ENCODE data around the gene LAMC2. TPM values are rescaled to one million over a fixed set of nuclear protein-coding genes. Genes with fewer than 3 reads are reported as not detected.
A peak's percentile ranks its signal among the peaks of the same experiment; 100 is the strongest.
"Not testable (repeated sequence)": the region's sequence is repeated elsewhere in the genome, so short reads cannot be mapped to it uniquely, and the experiment has no call there.

LAMC2 gene
- total and polyA plus RNA-seq, 9 donors: 0.47 to 33.7 (median 2.9) TPM

GRCh38 chr1:183238071-183238470, 52.0 kb downstream of the LAMC2 start:
- no peak for DNase-seq
- Histone ChIP-seq H3K36me3 (no peaks in the 10 kb centered on the region), H3K9me3 (no peaks in the 10 kb centered on the region), H3K27me3 (no peaks in the 10 kb centered on the region), H3K4me1 (ENCODE audit: insufficient read depth) (peaks cover 10% of the 10 kb centered on the region), H3K27ac (no peak overlapping the region), H3K4me3 (no peak overlapping the region)
- TF ChIP-seq EP300 (IDR thresholded peaks at IDR 0.05) (no peak), POLR2A (IDR thresholded peaks at IDR 0.05) (no peak), CTCF (IDR thresholded peaks at IDR 0.05) (no peak)
- intact Hi-C loops (cut with DNase I): no loop called here
- WGBS, 3 donors: 84 to 90% (median 88%) methylated on average over 2 of the region's 2 CpGs

- peaks cover 10% of the 10 kb centered on the region for H3K4me1 ChIP-seq (ENCODE audit: insufficient read depth)
- TF ChIP-seq POLR2A (IDR thresholded peaks at IDR 0.05): no peak
- no peak for TF ChIP-seq EP300 (IDR thresholded peaks at IDR 0.05)
- TF ChIP-seq CTCF (IDR thresholded peaks at IDR 0.05): no peak
- no peak overlapping the region for H3K4me3 ChIP-seq
- intact Hi-C loops (cut with DNase I): no loop called here
- WGBS, 3 donors: 89 to 91% (median 89%) methylated on average over 7 of the region's 7 CpGs
- DNase-seq: no peak
- no peak overlapping the region for H3K27ac ChIP-seq
- H3K9me3 ChIP-seq: no peaks in the 10 kb centered on the region
- H3K27me3 ChIP-seq: no peaks in the 10 kb centered on the region
- no peaks in the 10 kb centered on the region for H3K36me3 ChIP-seq
Observed at GRCh38 chr1:183239220-183239742, 53.2 kb downstream of the LAMC2 start.

GRCh38 chr1:183239793-183240525, 53.9 kb downstream of the LAMC2 start:
- intact Hi-C loops (cut with DNase I): loop anchor here in 1 of 4 donors (5.0 kb wide), 1 partner anchor 218 kb away; the partner anchor contains the start of gene LAMC1
- Histone ChIP-seq H3K27ac (no peak overlapping the region), H3K4me1 (ENCODE audit: insufficient read depth) (peaks cover 9% of the 10 kb centered on the region)

GRCh38 chr1:183240526-183240825, 54.4 kb downstream of the LAMC2 start:
- Histone ChIP-seq H3K36me3 (no peaks in the 10 kb centered on the region), H3K4me3 (no peak overlapping the region), H3K4me1 (ENCODE audit: insufficient read depth) (peaks cover 8% of the 10 kb centered on the region), H3K27me3 (no peaks in the 10 kb centered on the region), H3K9me3 (no peaks in the 10 kb centered on the region), H3K27ac (no peak overlapping the region)
- WGBS, 3 donors: 82 to 89% (median 85%) methylated on average over 4 of the region's 4 CpGs
- DNase-seq: no peak
- TF ChIP-seq CTCF (IDR thresholded peaks at IDR 0.05) (no peak), POLR2A (IDR thresholded peaks at IDR 0.05) (no peak), EP300 (IDR thresholded peaks at IDR 0.05) (no peak)
- intact Hi-C loops (cut with DNase I): loop anchor here in 1 of 4 donors (5.0 kb wide), 1 partner anchor 218 kb away; the partner anchor contains the start of gene LAMC1

More at GRCh38 chr1:183239793-183240525, 53.9 kb downstream of the LAMC2 start:
- no peak for DNase-seq
- Histone ChIP-seq H3K27me3 (no peaks in the 10 kb centered on the region), H3K9me3 (no peaks in the 10 kb centered on the region), H3K36me3 (no peaks in the 10 kb centered on the region), H3K4me3 (no peak overlapping the region)
- no peak for TF ChIP-seq EP300 (IDR thresholded peaks at IDR 0.05)
- 68 to 75% (median 70%) methylated on average over 8 of the region's 8 CpGs for WGBS, 3 donors

GRCh38 chr1:183240853-183241252, 54.8 kb downstream of the LAMC2 start:
- H3K27ac ChIP-seq: peak overlapping the region in 1 of 2 donors; percentile 84
- intact Hi-C loops (cut with DNase I): loop anchor here in 1 of 4 donors (5.0 kb wide), 1 partner anchor 219 kb away; the partner anchor contains the start of gene LAMC1
- 92 to 97% (median 95%) methylated on average over 8 of the region's 8 CpGs for WGBS, 3 donors

More at GRCh38 chr1:183240853-183241252, 54.8 kb downstream of the LAMC2 start:
- not testable (repeated sequence) for H3K27me3 ChIP-seq; H3K4me3 ChIP-seq; DNase-seq; H3K9me3 ChIP-seq; H3K36me3 ChIP-seq; H3K4me1 ChIP-seq (ENCODE audit: insufficient read depth)

Measured in ovary (tissue), 9 donors.